B cell (primary cell): Measurements from ENCODE around the gene SYNDIG1L. TPM values are rescaled to one million over a fixed set of nuclear protein-coding genes. Genes with fewer than 3 reads are reported as not detected.

ENCODE experiments used
- ATAC-seq: fragments of 200-7000 bp; cut with Tn5 transposase; one replicate; pipeline ENCODE4 v1.10.0; 2021; ENCODE audit warnings: low read depth, mild to moderate bottlenecking, moderate number of reproducible peaks, moderate library complexity
- CTCF ChIA-PET: fragments of 350-600 bp; sonication (Branson Sonifier 250); formaldehyde crosslinking; loops from one replicate; lab custom pipeline; 2021; ENCODE audit warnings: antibody characterized with exemption, inconsistent platforms; lab: Charles Lee
- POLR2A ChIA-PET: fragments of 350-600 bp; sonication (Branson Sonifier 250); formaldehyde crosslinking; loops from one replicate; lab custom pipeline; 2021; ENCODE audit warnings: antibody characterized with exemption; lab: Charles Lee
- DNase-seq: peaks from one replicate; pipeline ENCODE4 v3.0.0; 2013
- H2AFZ ChIP-seq: 2 replicates; pipeline ENCODE4 v1.6.1; 2012; ENCODE audit warnings: mild to moderate bottlenecking, low read depth, low read length; ENCODE audit not compliant: insufficient read depth, poor library complexity, severe bottlenecking
- H3K27ac ChIP-seq, 2 donors: 1 replicate in 1 of 2; 2 replicates in 1 of 2; pipeline ENCODE4 v1.5.1; 2012 to 2013; ENCODE audit warnings: low read length in 2 of 2, mild to moderate bottlenecking in 2 of 2, moderate library complexity in 1 of 2
- H3K27me3 ChIP-seq, 4 experiments: fragments of 200-600 bp in 1 of 4; sonication (generic) in 1 of 4; replicated peaks in 1 of 4; 1 replicate in 2 of 4; 2 replicates in 2 of 4; pipeline versions ENCODE4 v1.6.1 to v1.7.0; 2013 to 2016; ENCODE audit warnings: low read length in 3 of 4, mild to moderate bottlenecking in 2 of 4, mixed read lengths in 1 of 4, moderate library complexity in 1 of 4; ENCODE audit not compliant: insufficient read depth in 4 of 4, control insufficient read depth in 3 of 4; ENCODE audit errors: control extremely low read depth in 1 of 4
- H3K36me3 ChIP-seq, 2 experiments: replicated peaks in 1 of 2; 1 replicate in 1 of 2; 2 replicates in 1 of 2; pipeline versions ENCODE4 v1.6.1 to v1.7.1; 2013; ENCODE audit warnings: low read length in 1 of 2; ENCODE audit not compliant: insufficient read depth in 2 of 2, control insufficient read depth in 1 of 2; ENCODE audit errors: control extremely low read depth in 1 of 2, extremely low read depth in 1 of 2
- H3K4me1 ChIP-seq, 2 donors: fragments of 200-600 bp in 1 of 2; sonication (generic) in 1 of 2; 1 replicate in 1 of 2; 2 replicates in 1 of 2; pipeline versions ENCODE4 v1.5.1 to v1.6.1; 2013 to 2017; ENCODE audit warnings: low read length in 2 of 2; ENCODE audit not compliant: control insufficient read depth in 2 of 2, insufficient read depth in 2 of 2
- H3K4me2 ChIP-seq: replicated peaks from 2 replicates; pipeline ENCODE3; 2012; ENCODE audit warnings: mild to moderate bottlenecking, low read depth, low read length; ENCODE audit not compliant: poor library complexity, severe bottlenecking
- H3K4me3 ChIP-seq, 5 experiments: fragments of 200-600 bp in 1 of 5; sonication (generic) in 1 of 5; 1 replicate in 3 of 5; 2 replicates in 2 of 5; pipeline versions ENCODE4 v1.5.1 to v1.7.0; 2011 to 2016; ENCODE audit warnings: low read length in 4 of 5, mild to moderate bottlenecking in 4 of 5, low read depth in 2 of 5, control low read depth in 1 of 5, moderate library complexity in 1 of 5; ENCODE audit not compliant: insufficient read depth in 1 of 5; ENCODE audit errors: control extremely low read depth in 1 of 5, extremely low read depth in 1 of 5
- H3K79me2 ChIP-seq: fragments of 200-600 bp; sonication (generic); one replicate; pipeline ENCODE4 v1.6.0; 2016; ENCODE audit warnings: low read length; ENCODE audit not compliant: control insufficient read depth, insufficient read depth
- H3K9ac ChIP-seq: fragments of 200-600 bp; sonication (generic); 2 replicates; pipeline ENCODE4 v1.6.1; 2017; ENCODE audit warnings: mild to moderate bottlenecking, low read length, moderate library complexity
- H3K9me3 ChIP-seq, 3 donors: one replicate each; pipeline versions ENCODE4 v1.6.1 to v1.7.1; 2013; ENCODE audit warnings: low read length in 2 of 3; ENCODE audit not compliant: control insufficient read depth in 2 of 3, insufficient read depth in 1 of 3; ENCODE audit errors: control extremely low read depth in 1 of 3
- H4K20me1 ChIP-seq: 2 replicates; pipeline ENCODE4 v1.6.0; 2012; ENCODE audit warnings: mild to moderate bottlenecking, low read length; ENCODE audit not compliant: insufficient read depth, control insufficient read depth, poor library complexity, severe bottlenecking
- H3K27ac Mint-ChIP-seq: one replicate; pipeline ENCODE4 v1.8.0; 2021; ENCODE audit warnings: mixed read lengths
- H3K27me3 Mint-ChIP-seq: one replicate; pipeline ENCODE4 v1.8.0; 2021; ENCODE audit warnings: mixed read lengths
- H3K4me1 Mint-ChIP-seq: one replicate; pipeline ENCODE4 v1.8.0; 2021; ENCODE audit warnings: mixed read lengths
- H3K4me3 Mint-ChIP-seq: one replicate; pipeline ENCODE4 v1.8.0; 2021; ENCODE audit warnings: mixed read lengths
- H3K9me3 Mint-ChIP-seq: one replicate; pipeline ENCODE4 v1.8.0; 2022; ENCODE audit warnings: mixed read lengths; ENCODE audit not compliant: insufficient read depth
- CTCF ChIP-seq: fragments of 200-600 bp; IDR thresholded peaks from one replicate; pipeline ENCODE4 v1.8.0; 2022; ENCODE audit warnings: antibody characterized with exemption, mild to moderate bottlenecking
- EZH2 ChIP-seq: IDR thresholded peaks from 2 replicates; pipeline ENCODE4 v1.6.1; 2012; ENCODE audit warnings: borderline replicate concordance, low read depth, mild to moderate bottlenecking, moderate library complexity, low read length; ENCODE audit not compliant: insufficient read depth, poor library complexity, severe bottlenecking
- WGBS: methylation state at CpG from one replicate; pipeline ENCODE4 v1.1.5; 2013; ENCODE audit warnings: missing lambda C conversion rate; ENCODE audit not compliant: insufficient coverage; 5-methylcytosine and 5-hydroxymethylcytosine counted together
- intact Hi-C: fragments of 100-400 bp; cut with micrococcal nuclease; formaldehyde crosslinking; loops from one replicate; pipeline ENCODE4 v1.10.0; 2022
- polyA plus RNA-seq: library from polyadenylated mRNA; depleted of rRNA; stranded (reverse); fragments of >200 nt; gene quantifications from 2 replicates; pipeline ENCODE4 v1.2.3, GENCODE V29; 2012
- total RNA-seq, 2 donors: library from RNA; stranded (reverse); fragments of 120-200 nt in 1 of 2; gene quantifications; 1 replicate in 1 of 2; 2 replicates in 1 of 2; pipeline versions ENCODE4 v1.2.3 to v1.2.4, GENCODE V29; 2013 to 2022

Gene SYNDIG1L
- total and polyA plus RNA-seq, 2 donors (not counting 1 experiment from before 2014, with no cell fraction given) = 0.16 TPM; not detected in 1

DNA sequence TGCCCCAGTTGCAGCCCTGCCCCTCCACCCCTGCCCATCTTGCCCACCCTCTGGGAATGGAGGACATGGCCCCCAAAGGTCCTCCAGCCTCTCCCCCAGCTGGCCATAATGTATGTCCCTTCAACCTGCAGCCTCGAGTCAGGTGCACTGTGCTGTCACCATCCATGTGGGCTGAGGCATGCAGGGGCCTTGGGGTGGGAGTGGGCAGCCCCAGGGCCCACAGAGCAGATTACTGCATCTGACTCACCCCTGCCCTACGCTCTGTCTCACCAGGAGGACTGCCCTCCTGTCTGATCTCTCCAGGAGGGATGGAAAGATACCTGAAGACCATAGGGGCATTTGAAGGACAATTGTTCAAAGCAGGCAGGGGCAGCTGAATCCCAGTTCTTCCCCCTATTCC lies 13.3 kb downstream of the SYNDIG1L start:
- H3K4me1 Mint-ChIP-seq = peaks cover 3% of the 10 kb centered on the region
- WGBS = 60% methylated on average over 2 of the region's 2 CpGs
- Histone ChIP-seq H2AFZ (no peak overlapping the region), H3K79me2 (no peaks in the 10 kb centered on the region), H4K20me1 (no peaks in the 10 kb centered on the region), H3K9ac (no peak overlapping the region), H3K4me1 (peaks cover 3 to 4% of the 10 kb centered on the region in 2 donors), H3K27me3 (peaks cover 0 to 6% (median 0%) of the 10 kb centered on the region in 4 experiments), H3K36me3 (no peaks in the 10 kb centered on the region), H3K4me3 (no peak overlapping the region), H3K9me3 (peaks cover 0 to 3% (median 0%) of the 10 kb centered on the region in 3 donors), H3K4me2 (no peak overlapping the region), H3K27ac (no peak overlapping the region)
- DNase-seq (no peak), ATAC-seq (no peak)
- no peak overlapping the region for H3K4me3 Mint-ChIP-seq
- H3K9me3 Mint-ChIP-seq = no peaks in the 10 kb centered on the region
- ChIA-PET POLR2A (no interaction called here), CTCF (no interaction called here)
- intact Hi-C loops = no loop called here
- H3K27ac Mint-ChIP-seq = no peak overlapping the region
- TF ChIP-seq EZH2 (no peak), CTCF (no peak)
- H3K27me3 Mint-ChIP-seq = peaks cover 18% of the 10 kb centered on the region

- peaks cover 14% of the 10 kb centered on the region for H3K27me3 Mint-ChIP-seq
- POLR2A ChIA-PET = interaction anchor here (0.6 kb wide), 1 partner anchor 1478 kb away, joined by 3 read pairs; no protein-coding TSS in a partner anchor
- intact Hi-C loops = no loop called here
- H3K36me3 ChIP-seq = no peaks in the 10 kb centered on the region
- no peak for DNase-seq
- 95% methylated on average over 6 of the region's 7 CpGs for WGBS
- H3K27ac ChIP-seq = no peak overlapping the region
- H3K27ac Mint-ChIP-seq = no peak overlapping the region
- H3K4me3 ChIP-seq = no peak overlapping the region
- TF ChIP-seq EZH2 (no peak), CTCF (no peak)
- peaks cover 0 to 3% (median 0%) of the 10 kb centered on the region in 3 donors for H3K9me3 ChIP-seq
- no peak overlapping the region for H2AFZ ChIP-seq
- H3K4me3 Mint-ChIP-seq = no peak overlapping the region
- H3K79me2 ChIP-seq = no peaks in the 10 kb centered on the region
- no peaks in the 10 kb centered on the region for H3K9me3 Mint-ChIP-seq
- H4K20me1 ChIP-seq = no peaks in the 10 kb centered on the region
- no peak overlapping the region for H3K9ac ChIP-seq
- peaks cover 0 to 5% (median 0%) of the 10 kb centered on the region in 4 experiments for H3K27me3 ChIP-seq
- peaks cover 11% of the 10 kb centered on the region for H3K4me1 Mint-ChIP-seq
- CTCF ChIA-PET = interaction anchor here (0.5 kb wide), 1 partner anchor 21 kb away, joined by 3 read pairs; no protein-coding TSS in a partner anchor
- no peak overlapping the region for H3K4me2 ChIP-seq
- no peak for ATAC-seq
- peaks cover 8 to 9% of the 10 kb centered on the region in 2 donors for H3K4me1 ChIP-seq
Observed at GRCh38 chr14:74411671-74412070, 14.3 kb downstream of the SYNDIG1L start.
